GM12801 (cell line): ENCODE data around the gene IL10RB.

Source experiments
- CTCF ChIP-seq: IDR thresholded peaks from one replicate; pipeline ENCODE4 v1.5.1; 2011; ENCODE audit warnings: control low read depth; ENCODE audit not compliant: insufficient read length; ENCODE audit errors: extremely low read depth

The IL10RB gene

GRCh38 chr21:33245289-33245918 is 20.8 kb upstream of the IL10RB start:
- TF ChIP-seq CTCF = no peak

- TF ChIP-seq CTCF = no peak
Observed at GRCh38 chr21:33246506-33246905, 19.7 kb upstream of the IL10RB start.

GRCh38 chr21:33246963-33247362 is 19.2 kb upstream of the IL10RB start:
- TF ChIP-seq CTCF = no peak

GRCh38 chr21:33247599-33247998 is 18.6 kb upstream of the IL10RB start:
- TF ChIP-seq CTCF = no peak

- TF ChIP-seq CTCF = no peak
Observed at GRCh38 chr21:33249331-33250002, 16.7 kb upstream of the IL10RB start.

- no peak for TF ChIP-seq CTCF
Observed at GRCh38 chr21:33251119-33251518, 15.0 kb upstream of the IL10RB start.

GRCh38 chr21:33254766-33255165 is 11.4 kb upstream of the IL10RB start:
- no peak for TF ChIP-seq CTCF
